ENCODE data around the gene FLRT2. TPM values are rescaled to one million over a fixed set of nuclear protein-coding genes. Genes with fewer than 3 reads are reported as not detected.

Gene FLRT2
- total and polyA plus RNA-seq, 12 donors: 3.3 to 112 (median 17.4) TPM

- H3K27ac ChIP-seq: no peak overlapping the region
- H3K27me3 ChIP-seq: no peaks in the 10 kb centered on the region
- no peak overlapping the region for H3K4me3 ChIP-seq
- H3K36me3 ChIP-seq (replicated peaks in 1 of 2): no peaks in the 10 kb centered on the region
- no peak for DNase-seq
- no peaks in the 10 kb centered on the region for H3K4me1 ChIP-seq (replicated peaks in 1 of 2)
- intact Hi-C loops (cut with DNase I): no loop called here
- H3K9me3 ChIP-seq (replicated peaks in 1 of 3): no peaks in the 10 kb centered on the region
- 73 to 86% (median 84%) methylated on average over 6 of the region's 6 CpGs for WGBS, 4 donors
- TF ChIP-seq CTCF (IDR thresholded peaks at IDR 0.05): no peak
Measured at GRCh38 chr14:85701116-85701515, 171.2 kb downstream of the FLRT2 start.

GRCh38 chr14:85701763-85702162 is 171.8 kb downstream of the FLRT2 start:
- Histone ChIP-seq H3K27me3 (no peaks in the 10 kb centered on the region), H3K4me1 (replicated peaks in 1 of 2) (no peaks in the 10 kb centered on the region), H3K9me3 (replicated peaks in 1 of 3) (no peaks in the 10 kb centered on the region), H3K36me3 (replicated peaks in 1 of 2) (no peaks in the 10 kb centered on the region), H3K4me3 (no peak overlapping the region), H3K27ac (no peak overlapping the region)
- TF ChIP-seq CTCF (IDR thresholded peaks at IDR 0.05): no peak
- TF ChIP-seq POLR2A (IDR thresholded peaks at IDR 0.05): no peak
- DNase-seq: no peak
- 52 to 77% (median 63%) methylated on average over 3 of the region's 3 CpGs for WGBS, 4 donors
- intact Hi-C loops (cut with DNase I): no loop called here

GRCh38 chr14:85702191-85702590 is 172.2 kb downstream of the FLRT2 start:
- intact Hi-C loops (cut with DNase I): no loop called here
- Histone ChIP-seq H3K4me1 (replicated peaks in 1 of 2) (no peaks in the 10 kb centered on the region), H3K4me3 (no peak overlapping the region), H3K36me3 (replicated peaks in 1 of 2) (no peaks in the 10 kb centered on the region), H3K27ac (no peak overlapping the region), H3K9me3 (replicated peaks in 1 of 3) (no peaks in the 10 kb centered on the region), H3K27me3 (no peaks in the 10 kb centered on the region)
- 57 to 81% (median 62%) methylated on average over 1 of the region's 1 CpG for WGBS, 4 donors
- TF ChIP-seq CTCF (IDR thresholded peaks at IDR 0.05) (no peak), POLR2A (IDR thresholded peaks at IDR 0.05) (no peak)
- DNase-seq: no peak

GRCh38 chr14:85702997-85703396 is 173.1 kb downstream of the FLRT2 start:
- Histone ChIP-seq H3K36me3 (replicated peaks in 1 of 2) (no peaks in the 10 kb centered on the region), H3K27me3 (no peaks in the 10 kb centered on the region), H3K27ac (no peak overlapping the region), H3K9me3 (replicated peaks in 1 of 3) (no peaks in the 10 kb centered on the region), H3K4me3 (no peak overlapping the region), H3K4me1 (replicated peaks in 1 of 2) (no peaks in the 10 kb centered on the region)
- intact Hi-C loops (cut with DNase I): no loop called here
- DNase-seq: no peak
- WGBS, 4 donors: 71 to 79% (median 76%) methylated on average over 3 of the region's 3 CpGs
- no peak for TF ChIP-seq CTCF (IDR thresholded peaks at IDR 0.05)
- no peak for TF ChIP-seq POLR2A (IDR thresholded peaks at IDR 0.05)

All from adrenal gland (tissue), 12 donors.